Right lobe of liver (tissue), 6 donors: ENCODE measurements around the gene SCAP. TPM values are rescaled to one million over a fixed set of nuclear protein-coding genes. Genes with fewer than 3 reads are reported as not detected.

Experiments
- ATAC-seq, 4 donors: fragments of 200-7000 bp; cut with Tn5 transposase; one replicate each; pipeline ENCODE4 v1.9.1; 2020; ENCODE audit warnings: mild to moderate bottlenecking in 4 of 4, moderate library complexity in 4 of 4
- DNase-seq, 3 donors: peaks; one replicate each; pipeline ENCODE4 v3.0.0-alpha.2; 2020
- H3K27ac ChIP-seq, 3 donors: fragments of 200-600 bp; one replicate each; pipeline ENCODE4 v1.8.0; 2022
- H3K27me3 ChIP-seq, 2 donors: fragments of 200-600 bp; one replicate each; pipeline ENCODE4 v1.8.0; 2022
- H3K36me3 ChIP-seq, 4 donors: fragments of 200-600 bp; sonication (generic) in 1 of 4; one replicate each; pipeline versions ENCODE4 v1.5.1 to v1.8.0; 2017 to 2022; ENCODE audit warnings: control low read depth in 1 of 4
- H3K4me1 ChIP-seq, 4 donors: fragments of 200-600 bp; sonication (generic) in 1 of 4; one replicate each; pipeline versions ENCODE4 v1.5.1 to v1.8.0; 2017 to 2022; ENCODE audit warnings: control low read depth in 1 of 4
- H3K4me3 ChIP-seq, 3 donors: fragments of 200-600 bp; one replicate each; pipeline ENCODE4 v1.8.0; 2022
- H3K9me3 ChIP-seq, 4 donors: fragments of 200-600 bp; sonication (generic) in 1 of 4; one replicate each; pipeline versions ENCODE4 v1.5.1 to v1.8.0; 2017 to 2022; ENCODE audit warnings: control low read depth in 1 of 4
- POLR2A ChIP-seq: fragments of 450-650 bp; IDR thresholded peaks from one replicate; pipeline ENCODE4 v1.6.1; 2017; ENCODE audit warnings: antibody characterized with exemption, mild to moderate bottlenecking
- whole genome bisulfite sequencing: methylation state at CpG from one replicate; pipeline ENCODE4 v1.1.6; 2018; ENCODE audit warnings: low coverage, low lambda C conversion rate; ENCODE audit not compliant: insufficient coverage; ENCODE audit errors: missing lambda C conversion rate; 5-methylcytosine and 5-hydroxymethylcytosine counted together
- intact Hi-C, 2 donors: fragments of 100-400 bp; cut with DNase I; formaldehyde crosslinking; loops; one replicate each; pipeline versions ENCODE4 v1.11.2 to v1.14.1; 2022
- total RNA-seq, 6 experiments: library from RNA; depleted of rRNA in 2 of 6; stranded (reverse); fragments of >200 nt in 2 of 6; fragmentation: NEBNext Ultra II Directional in 3 of 6; extraction: Animal tissue kit (Norgen Biotek cat#: 25700) in 3 of 6; gene quantifications; one replicate each; pipeline versions ENCODE4 v1.1.0 to v1.2.4, GENCODE V29; 2016 to 2023
- TF ChIP-seq, protein P1 (sequence below), 4 donors: fragments of 200-600 bp in 3 of 4; fragments of 450-650 bp in 1 of 4; IDR thresholded peaks; one replicate each; pipeline versions ENCODE4 v1.5.1 to v1.8.0; 2016 to 2022; ENCODE audit warnings: antibody characterized with exemption in 4 of 4, mild to moderate bottlenecking in 2 of 4
- donor health status: DM: no; HTN: yes; CAD: no.
- donor health status: DM: no; HTN: no; CAD: no.
- donor health status: DM: no; HTN: no; CAD: no.
- donor health status: DM: no; HTN: yes; CAD: no.
- donor health status: DM: no; HTN: yes; CAD: no.

The SCAP gene
- total RNA-seq, 6 experiments from 2014 or later, result 48.8 to 85.1 (median 78.9) TPM

DNA sequence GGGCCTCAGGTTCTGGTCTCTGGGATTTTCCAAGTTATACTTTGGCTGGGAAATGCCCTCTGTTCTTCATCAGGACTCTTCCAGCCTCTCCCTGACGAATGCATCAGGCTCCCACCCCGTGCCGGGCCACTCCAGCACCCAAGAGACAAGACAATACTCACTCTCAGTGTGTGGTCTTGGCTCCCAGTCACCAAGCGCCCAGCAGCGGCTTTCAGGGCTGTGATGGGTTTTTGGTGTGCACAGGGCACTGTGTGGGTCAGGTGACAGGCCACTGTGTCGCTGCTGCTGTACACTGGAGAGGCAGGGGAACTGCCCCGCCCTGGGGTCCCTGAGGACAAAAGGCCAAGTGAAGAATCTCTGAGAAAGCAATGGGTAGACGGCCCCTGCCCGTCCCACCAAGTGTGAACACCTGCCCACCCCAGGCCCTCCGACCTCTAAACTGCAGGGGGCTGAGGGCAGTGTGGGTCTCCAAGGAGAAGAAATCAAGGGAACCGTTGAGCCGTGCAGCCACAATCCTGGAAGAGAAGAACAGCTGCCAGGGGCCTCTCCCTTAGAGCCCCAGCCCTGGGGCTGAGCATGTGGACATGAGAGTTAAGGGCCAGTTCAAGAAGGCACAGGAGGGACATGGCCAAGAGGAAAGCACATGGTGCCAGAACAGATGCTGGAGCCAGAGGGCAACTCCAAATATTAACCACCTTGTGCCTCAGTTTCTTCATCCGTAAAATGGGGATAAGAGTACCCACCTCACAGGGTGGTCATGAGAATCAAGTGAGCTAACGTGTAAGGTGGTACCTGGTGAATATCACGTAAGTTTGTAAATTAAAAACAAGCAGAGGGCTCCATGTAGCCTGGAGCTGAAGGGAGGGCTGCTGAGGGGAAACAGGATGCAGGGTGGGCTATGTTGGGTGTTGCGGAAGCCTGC is 60.8 kb downstream of the SCAP start:
- ATAC-seq, result no peak
- Histone ChIP-seq H3K4me3 (no peak overlapping the region), H3K9me3 (no peaks in the 10 kb centered on the region), H3K27ac (no peak overlapping the region), H3K27me3 (no peaks in the 10 kb centered on the region), H3K4me1 (peaks cover 0 to 14% (median 0%) of the 10 kb centered on the region in 4 donors), H3K36me3 (peaks cover 0 to 76% (median 19%) of the 10 kb centered on the region in 4 donors)
- TF ChIP-seq, protein P1, sequence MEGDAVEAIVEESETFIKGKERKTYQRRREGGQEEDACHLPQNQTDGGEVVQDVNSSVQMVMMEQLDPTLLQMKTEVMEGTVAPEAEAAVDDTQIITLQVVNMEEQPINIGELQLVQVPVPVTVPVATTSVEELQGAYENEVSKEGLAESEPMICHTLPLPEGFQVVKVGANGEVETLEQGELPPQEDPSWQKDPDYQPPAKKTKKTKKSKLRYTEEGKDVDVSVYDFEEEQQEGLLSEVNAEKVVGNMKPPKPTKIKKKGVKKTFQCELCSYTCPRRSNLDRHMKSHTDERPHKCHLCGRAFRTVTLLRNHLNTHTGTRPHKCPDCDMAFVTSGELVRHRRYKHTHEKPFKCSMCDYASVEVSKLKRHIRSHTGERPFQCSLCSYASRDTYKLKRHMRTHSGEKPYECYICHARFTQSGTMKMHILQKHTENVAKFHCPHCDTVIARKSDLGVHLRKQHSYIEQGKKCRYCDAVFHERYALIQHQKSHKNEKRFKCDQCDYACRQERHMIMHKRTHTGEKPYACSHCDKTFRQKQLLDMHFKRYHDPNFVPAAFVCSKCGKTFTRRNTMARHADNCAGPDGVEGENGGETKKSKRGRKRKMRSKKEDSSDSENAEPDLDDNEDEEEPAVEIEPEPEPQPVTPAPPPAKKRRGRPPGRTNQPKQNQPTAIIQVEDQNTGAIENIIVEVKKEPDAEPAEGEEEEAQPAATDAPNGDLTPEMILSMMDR (IDR thresholded peaks at IDR 0.05), result no peak
- TF ChIP-seq POLR2A, result no peak
- 82% methylated on average over 8 of the region's 16 CpGs for WGBS
- DNase-seq, result peak in 1 of 3 donors; percentile 48
- intact Hi-C loops, result no loop called here

DNA sequence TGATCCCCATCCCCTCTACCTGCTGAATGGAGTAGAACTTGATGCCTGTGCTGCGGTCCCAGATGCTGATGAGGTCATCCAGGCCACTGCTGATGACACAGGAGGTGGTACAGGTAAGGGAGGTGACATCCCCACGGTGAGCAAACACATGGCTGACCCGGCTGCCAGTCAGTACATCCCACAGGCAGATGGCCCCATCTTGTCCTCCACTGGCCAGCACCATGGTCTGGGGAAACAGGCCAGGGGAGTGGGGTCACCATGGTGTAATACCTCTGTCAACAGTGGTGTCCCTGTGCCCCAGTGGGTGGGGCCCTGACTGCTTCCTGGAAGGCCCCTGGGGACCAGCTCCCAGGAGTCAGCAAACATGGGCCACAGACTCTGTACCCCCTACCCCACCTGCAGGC is 61.6 kb downstream of the SCAP start:
- peaks cover 0 to 79% (median 21%) of the 10 kb centered on the region in 4 donors for H3K36me3 ChIP-seq
- peaks cover 0 to 11% (median 0%) of the 10 kb centered on the region in 4 donors for H3K4me1 ChIP-seq
- WGBS, result no CpG with 5 or more reads among the region's 3 CpGs
- H3K27ac ChIP-seq, result no peak overlapping the region
- no peak overlapping the region for H3K4me3 ChIP-seq
- intact Hi-C loops, result no loop called here
- TF ChIP-seq, protein P1 (IDR thresholded peaks at IDR 0.05), result no peak
- TF ChIP-seq POLR2A, result no peak
- DNase-seq (peak in 2 of 3 donors; percentile 41 to 59), ATAC-seq (peak; percentile 4 to 47 (median 31))
- H3K27me3 ChIP-seq, result no peaks in the 10 kb centered on the region
- H3K9me3 ChIP-seq, result no peaks in the 10 kb centered on the region

- DNase-seq (no peak), ATAC-seq (no peak)
- intact Hi-C loops, result no loop called here
- Histone ChIP-seq H3K36me3 (peaks cover 0 to 79% (median 22%) of the 10 kb centered on the region in 4 donors), H3K4me1 (peaks cover 0 to 8% (median 0%) of the 10 kb centered on the region in 4 donors), H3K27me3 (no peaks in the 10 kb centered on the region), H3K9me3 (no peaks in the 10 kb centered on the region), H3K4me3 (no peak overlapping the region), H3K27ac (no peak overlapping the region)
- TF ChIP-seq POLR2A, result no peak
- TF ChIP-seq, protein P1 (IDR thresholded peaks at IDR 0.05), result no peak
- no CpG with 5 or more reads among the region's 7 CpGs for WGBS
Measured at GRCh38 chr3:47413751-47414150, 62.0 kb downstream of the SCAP start.

GRCh38 chr3:47412842-47413520 is 62.8 kb downstream of the SCAP start:
- Histone ChIP-seq H3K27me3 (no peaks in the 10 kb centered on the region), H3K4me3 (no peak overlapping the region), H3K9me3 (no peaks in the 10 kb centered on the region), H3K4me1 (peaks cover 0 to 8% (median 0%) of the 10 kb centered on the region in 4 donors), H3K27ac (no peak overlapping the region), H3K36me3 (peaks cover 0 to 80% (median 22%) of the 10 kb centered on the region in 4 donors)
- no peak for ATAC-seq
- intact Hi-C loops, result no loop called here
- peak in 1 of 3 donors; percentile 50 for DNase-seq
- 88% methylated on average over 4 of the region's 12 CpGs for WGBS
- no peak for TF ChIP-seq POLR2A
- TF ChIP-seq, protein P1 (IDR thresholded peaks at IDR 0.05), result no peak
